ENCODE data around the gene CLEC18A. TPM values are rescaled to one million over a fixed set of nuclear protein-coding genes. Genes with fewer than 3 reads are reported as not detected.
"Not testable (repeated sequence)": the region's sequence is repeated elsewhere in the genome, so short reads cannot be mapped to it uniquely, and the experiment has no call there.

CLEC18A gene
- total and polyA plus RNA-seq, 4 donors = 1.9 to 41.6 (median 2.8) TPM

DNA sequence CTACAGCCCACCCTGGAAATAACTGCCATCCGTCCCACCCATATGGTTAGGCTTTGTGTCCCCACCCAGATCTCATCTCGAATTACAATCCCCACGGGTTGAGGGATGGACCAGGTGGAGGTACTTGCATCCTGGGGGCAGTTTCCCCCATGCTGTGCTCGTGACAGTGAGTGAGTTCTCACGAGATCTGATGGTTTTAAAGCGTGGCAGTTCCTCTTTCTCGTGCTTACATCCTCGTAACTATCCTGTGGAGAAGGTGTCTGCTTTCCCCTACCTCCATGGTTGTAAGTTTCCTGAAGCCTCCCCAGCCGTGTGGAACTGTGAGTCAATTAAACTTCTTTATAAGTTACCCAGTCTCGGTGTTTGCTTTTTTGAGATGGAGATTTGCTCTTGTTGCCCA, 17.0 kb downstream of the CLEC18A start:
- WGBS, 2 donors = no CpG with 5 or more reads among the region's 10 CpGs
- intact Hi-C loops (cut with DNase I) = not testable (repeated sequence)

DNA sequence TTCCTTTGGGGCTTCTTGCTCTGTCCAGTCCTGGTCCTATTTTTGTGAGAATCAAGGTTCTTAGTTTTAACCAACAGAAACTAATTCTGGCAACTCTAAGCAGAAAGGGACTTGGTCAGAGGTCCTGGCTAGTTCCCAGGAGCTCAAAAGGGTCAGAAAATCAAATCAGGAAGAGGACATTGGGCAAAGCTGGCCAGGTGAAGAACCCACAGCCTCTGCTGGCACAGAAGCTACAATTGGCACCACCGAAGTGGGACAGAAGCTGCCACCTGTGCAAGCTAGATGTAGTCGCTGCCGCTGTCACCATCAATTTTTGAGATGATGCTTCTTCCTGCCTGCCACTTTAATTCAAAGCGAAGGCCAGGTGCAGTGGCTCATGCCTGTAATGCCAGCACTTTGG, 18.5 kb downstream of the CLEC18A start:
- H3K27ac ChIP-seq (ENCODE audit: low read depth in 1 of 2, low read length in 2 of 2); H3K4me1 ChIP-seq (ENCODE audit: control insufficient read depth in 1 of 2, insufficient read depth in 2 of 2, low read length in 2 of 2); H3K27me3 ChIP-seq (ENCODE audit: control insufficient read depth in 1 of 2, insufficient read depth in 2 of 2, low read length in 1 of 2); H3K4me3 ChIP-seq (ENCODE audit: low read length in 2 of 2); H3K9me3 ChIP-seq (ENCODE audit: control insufficient read depth, low read length); intact Hi-C loops (cut with DNase I); DNase-seq; ATAC-seq (ENCODE audit: low FRiP score); H3K36me3 ChIP-seq (ENCODE audit: control insufficient read depth in 1 of 2, insufficient read depth in 2 of 2, low read length in 1 of 2): not testable (repeated sequence)
- WGBS, 2 donors = 90 to 100% methylated on average over 1 to 4 of the region's 4 CpGs

More for the DNA sequence above, 17.0 kb downstream of the CLEC18A start:
- not testable (repeated sequence) for H3K36me3 ChIP-seq (ENCODE audit: control insufficient read depth in 1 of 2, insufficient read depth in 2 of 2, low read length in 1 of 2); H3K4me1 ChIP-seq (ENCODE audit: control insufficient read depth in 1 of 2, insufficient read depth in 2 of 2, low read length in 2 of 2); H3K27ac ChIP-seq (ENCODE audit: low read depth in 1 of 2, low read length in 2 of 2); H3K9me3 ChIP-seq (ENCODE audit: control insufficient read depth, low read length); DNase-seq; H3K27me3 ChIP-seq (ENCODE audit: control insufficient read depth in 1 of 2, insufficient read depth in 2 of 2, low read length in 1 of 2); H3K4me3 ChIP-seq (ENCODE audit: low read length in 2 of 2); ATAC-seq (ENCODE audit: low FRiP score)

DNA sequence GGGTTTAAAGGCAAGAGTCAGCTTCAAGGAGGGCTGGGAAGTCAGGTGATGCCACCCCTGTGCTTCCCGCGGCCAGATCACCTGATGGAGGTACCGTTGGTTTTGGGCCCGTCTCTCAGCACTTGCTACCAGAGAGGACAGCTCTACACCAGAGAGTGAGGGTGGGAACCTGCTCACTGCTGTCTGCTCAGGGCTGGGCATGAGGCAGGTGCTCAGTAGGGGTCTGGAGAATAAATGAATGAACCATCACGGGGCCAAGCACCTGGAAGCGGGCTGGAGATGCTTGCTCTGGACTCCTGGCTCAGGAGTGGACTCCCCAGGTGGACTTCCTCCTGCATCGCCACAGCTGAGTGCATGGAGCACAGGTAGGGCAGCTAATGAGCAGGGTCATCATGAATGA, 21.0 kb downstream of the CLEC18A start:
- H3K36me3 ChIP-seq (ENCODE audit: control insufficient read depth in 1 of 2, insufficient read depth in 2 of 2, low read length in 1 of 2); H3K4me3 ChIP-seq (ENCODE audit: low read length in 2 of 2); intact Hi-C loops (cut with DNase I); DNase-seq; H3K27me3 ChIP-seq (ENCODE audit: control insufficient read depth in 1 of 2, insufficient read depth in 2 of 2, low read length in 1 of 2); H3K4me1 ChIP-seq (ENCODE audit: control insufficient read depth in 1 of 2, insufficient read depth in 2 of 2, low read length in 2 of 2); ATAC-seq (ENCODE audit: low FRiP score); H3K9me3 ChIP-seq (ENCODE audit: control insufficient read depth, low read length); H3K27ac ChIP-seq (ENCODE audit: low read depth in 1 of 2, low read length in 2 of 2): not testable (repeated sequence)
- WGBS, 2 donors = 85 to 98% methylated on average over 3 to 4 of the region's 7 CpGs

DNA sequence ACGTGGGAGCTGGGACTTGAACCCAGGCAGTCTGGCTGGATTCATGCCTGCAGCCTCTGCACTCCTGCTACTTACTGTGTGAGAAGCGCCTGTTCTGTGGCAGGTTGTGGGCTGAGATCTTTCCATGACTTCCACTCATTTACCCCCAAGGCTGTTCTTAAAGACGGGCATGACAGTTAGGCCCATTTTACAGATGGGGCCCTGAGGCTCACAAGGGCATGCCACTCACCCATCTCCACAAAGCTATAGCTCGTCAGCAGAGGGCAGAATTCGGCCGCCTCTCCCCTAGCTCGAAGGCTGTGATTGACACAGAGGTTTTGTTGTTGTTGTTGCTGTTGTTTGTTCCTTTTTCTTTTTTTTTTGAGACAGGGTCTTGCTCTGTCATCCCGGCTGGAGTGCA, 21.8 kb downstream of the CLEC18A start:
- intact Hi-C loops (cut with DNase I); ATAC-seq (ENCODE audit: low FRiP score); H3K27me3 ChIP-seq (ENCODE audit: control insufficient read depth in 1 of 2, insufficient read depth in 2 of 2, low read length in 1 of 2); H3K36me3 ChIP-seq (ENCODE audit: control insufficient read depth in 1 of 2, insufficient read depth in 2 of 2, low read length in 1 of 2); H3K9me3 ChIP-seq (ENCODE audit: control insufficient read depth, low read length); DNase-seq; H3K4me1 ChIP-seq (ENCODE audit: control insufficient read depth in 1 of 2, insufficient read depth in 2 of 2, low read length in 2 of 2); H3K27ac ChIP-seq (ENCODE audit: low read depth in 1 of 2, low read length in 2 of 2); H3K4me3 ChIP-seq (ENCODE audit: low read length in 2 of 2): not testable (repeated sequence)
- WGBS, 2 donors = 81 to 92% methylated on average over 5 to 7 of the region's 8 CpGs

DNA sequence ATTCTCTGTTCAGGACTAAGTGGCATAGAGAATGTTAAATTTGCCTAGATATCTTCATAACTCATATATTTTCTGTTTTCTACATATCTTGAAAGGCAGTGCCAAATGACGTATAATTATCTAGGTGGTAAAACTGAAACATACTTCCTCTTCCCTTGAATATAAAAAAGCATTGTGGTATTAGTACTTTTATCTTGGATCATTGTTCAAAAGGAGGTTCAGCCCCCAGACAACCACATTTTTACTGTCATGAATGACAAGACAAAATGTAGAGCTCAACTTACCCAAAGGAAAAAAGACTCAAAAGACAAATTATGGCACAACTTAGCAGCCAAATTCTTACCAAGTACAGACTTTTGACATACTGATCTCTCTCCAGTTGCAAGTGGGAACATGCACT, 34.1 kb downstream of the CLEC18A start:
- intact Hi-C loops (cut with DNase I); H3K36me3 ChIP-seq (ENCODE audit: control insufficient read depth in 1 of 2, insufficient read depth in 2 of 2, low read length in 1 of 2); H3K4me1 ChIP-seq (ENCODE audit: control insufficient read depth in 1 of 2, insufficient read depth in 2 of 2, low read length in 2 of 2); H3K4me3 ChIP-seq (ENCODE audit: low read length in 2 of 2); DNase-seq; H3K27ac ChIP-seq (ENCODE audit: low read depth in 1 of 2, low read length in 2 of 2); H3K9me3 ChIP-seq (ENCODE audit: control insufficient read depth, low read length); H3K27me3 ChIP-seq (ENCODE audit: control insufficient read depth in 1 of 2, insufficient read depth in 2 of 2, low read length in 1 of 2); ATAC-seq (ENCODE audit: low FRiP score): not testable (repeated sequence)
- 31 to 58% methylated on average over 1 of the region's 1 CpG for WGBS, 2 donors

DNA sequence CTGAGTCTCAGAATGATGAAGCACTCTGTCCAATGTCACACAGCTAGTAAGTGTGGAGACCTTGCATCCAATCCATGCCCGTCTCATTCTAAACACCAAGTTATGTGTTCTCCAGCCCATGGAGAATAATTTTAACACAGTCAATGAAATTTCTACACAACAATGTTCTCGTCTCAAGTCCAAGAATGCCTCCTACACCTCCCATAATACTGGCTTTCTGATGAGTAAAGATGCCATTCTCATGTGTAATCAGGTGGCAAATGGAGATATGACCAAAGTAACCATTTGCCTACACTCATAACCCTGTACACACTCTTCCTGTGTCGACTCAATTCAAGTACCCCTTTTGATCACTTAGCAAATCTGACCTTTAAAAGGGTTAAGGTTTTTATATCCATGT, 46.8 kb downstream of the CLEC18A start:
- H3K27me3 ChIP-seq (ENCODE audit: control insufficient read depth in 1 of 2, insufficient read depth in 2 of 2, low read length in 1 of 2); H3K4me3 ChIP-seq (ENCODE audit: low read length in 2 of 2); intact Hi-C loops (cut with DNase I); DNase-seq; ATAC-seq (ENCODE audit: low FRiP score); H3K9me3 ChIP-seq (ENCODE audit: control insufficient read depth, low read length); H3K36me3 ChIP-seq (ENCODE audit: control insufficient read depth in 1 of 2, insufficient read depth in 2 of 2, low read length in 1 of 2); H3K4me1 ChIP-seq (ENCODE audit: control insufficient read depth in 1 of 2, insufficient read depth in 2 of 2, low read length in 2 of 2): not testable (repeated sequence)
- WGBS, 2 donors = 2 to 6% methylated on average over 3 of the region's 3 CpGs
- H3K27ac ChIP-seq (ENCODE audit: low read depth in 1 of 2, low read length in 2 of 2) = peak overlapping the region in 1 of 2 donors; percentile 54

DNA sequence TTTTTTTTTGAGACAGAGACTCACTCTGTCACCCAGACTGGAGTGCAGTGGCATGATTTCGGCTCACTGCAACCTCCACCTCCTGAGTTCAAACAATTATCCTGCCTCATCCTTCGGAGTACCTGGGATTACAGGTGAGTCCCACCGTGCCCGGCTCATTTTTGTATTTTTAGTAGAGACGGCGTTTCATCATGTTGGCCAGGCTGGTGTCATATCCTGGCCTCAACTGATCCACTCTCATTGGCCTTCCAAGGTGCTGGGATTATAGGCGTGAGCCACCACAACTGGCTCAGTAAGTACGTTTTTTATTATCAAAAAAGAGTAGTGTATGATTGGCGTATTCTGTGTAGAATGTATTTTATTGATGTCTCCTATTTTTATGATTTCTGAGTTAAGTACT, 48.7 kb downstream of the CLEC18A start:
- not testable (repeated sequence) for H3K27me3 ChIP-seq (ENCODE audit: control insufficient read depth in 1 of 2, insufficient read depth in 2 of 2, low read length in 1 of 2); ATAC-seq (ENCODE audit: low FRiP score)

DNA sequence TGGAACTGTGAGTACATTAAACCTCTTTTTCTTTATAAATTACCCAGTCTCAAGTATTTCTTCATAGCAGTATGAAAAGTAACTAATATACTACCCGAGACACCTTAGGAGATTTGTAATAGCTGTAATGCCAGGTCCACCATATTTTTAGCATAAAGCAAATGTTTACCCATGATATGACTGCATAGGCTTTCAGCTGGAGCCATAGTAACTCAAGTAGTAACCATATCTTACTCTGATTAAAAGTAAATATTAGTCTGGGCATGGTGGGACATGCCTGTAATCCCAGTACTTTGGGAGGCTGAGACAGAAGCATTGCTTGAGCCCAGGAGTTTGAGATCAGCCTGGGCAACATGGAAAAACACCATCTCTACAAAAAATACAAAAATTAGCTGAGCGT, 52.4 kb downstream of the CLEC18A start:
- H3K9me3 ChIP-seq (ENCODE audit: control insufficient read depth, low read length); H3K27me3 ChIP-seq (ENCODE audit: control insufficient read depth in 1 of 2, insufficient read depth in 2 of 2, low read length in 1 of 2); DNase-seq; H3K4me3 ChIP-seq (ENCODE audit: low read length in 2 of 2); ATAC-seq (ENCODE audit: low FRiP score); H3K27ac ChIP-seq (ENCODE audit: low read depth in 1 of 2, low read length in 2 of 2); H3K36me3 ChIP-seq (ENCODE audit: control insufficient read depth in 1 of 2, insufficient read depth in 2 of 2, low read length in 1 of 2); H3K4me1 ChIP-seq (ENCODE audit: control insufficient read depth in 1 of 2, insufficient read depth in 2 of 2, low read length in 2 of 2); intact Hi-C loops (cut with DNase I): not testable (repeated sequence)
- 8% methylated on average over 2 of the region's 2 CpGs for WGBS, 2 donors

More for the DNA sequence above, 48.7 kb downstream of the CLEC18A start:
- WGBS, 2 donors = 86 to 92% methylated on average over 9 of the region's 9 CpGs
- peak overlapping the region in 1 of 2 donors; percentile 6 for H3K27ac ChIP-seq (ENCODE audit: low read depth in 1 of 2, low read length in 2 of 2)
- DNase-seq; H3K36me3 ChIP-seq (ENCODE audit: control insufficient read depth in 1 of 2, insufficient read depth in 2 of 2, low read length in 1 of 2); H3K4me1 ChIP-seq (ENCODE audit: control insufficient read depth in 1 of 2, insufficient read depth in 2 of 2, low read length in 2 of 2); H3K9me3 ChIP-seq (ENCODE audit: control insufficient read depth, low read length); H3K4me3 ChIP-seq (ENCODE audit: low read length in 2 of 2); intact Hi-C loops (cut with DNase I): not testable (repeated sequence)

DNA sequence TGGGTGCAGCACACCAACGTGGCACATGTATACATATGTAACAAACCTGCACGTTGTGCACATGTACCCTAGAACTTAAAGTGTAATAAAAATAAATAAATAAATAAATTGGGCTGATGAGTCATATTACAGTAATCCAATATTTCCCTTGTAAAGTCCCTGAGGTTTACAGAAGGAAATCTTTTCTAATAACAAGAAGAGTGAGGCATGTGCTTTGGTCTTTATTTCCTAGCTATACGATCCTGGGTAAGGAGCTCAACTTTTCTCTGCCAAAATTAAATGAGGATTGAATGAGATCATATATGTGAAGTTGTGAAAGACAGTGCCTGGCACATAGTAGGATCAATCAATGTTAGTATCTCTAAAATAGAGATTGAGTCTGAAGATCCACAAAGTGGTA, 57.5 kb downstream of the CLEC18A start:
- DNase-seq; H3K27ac ChIP-seq (ENCODE audit: low read depth in 1 of 2, low read length in 2 of 2); H3K36me3 ChIP-seq (ENCODE audit: control insufficient read depth in 1 of 2, insufficient read depth in 2 of 2, low read length in 1 of 2); ATAC-seq (ENCODE audit: low FRiP score); H3K4me1 ChIP-seq (ENCODE audit: control insufficient read depth in 1 of 2, insufficient read depth in 2 of 2, low read length in 2 of 2); intact Hi-C loops (cut with DNase I); H3K27me3 ChIP-seq (ENCODE audit: control insufficient read depth in 1 of 2, insufficient read depth in 2 of 2, low read length in 1 of 2); H3K4me3 ChIP-seq (ENCODE audit: low read length in 2 of 2); H3K9me3 ChIP-seq (ENCODE audit: control insufficient read depth, low read length): not testable (repeated sequence)
- 83 to 85% methylated on average over 3 of the region's 3 CpGs for WGBS, 2 donors
